Measurements from ENCODE around the gene HLA-DRA. TPM values are rescaled to one million over a fixed set of nuclear protein-coding genes. Genes with fewer than 3 reads are reported as not detected.

The HLA-DRA gene
- polyA plus RNA-seq, 1 donor from 2014 or later, result not detected

- Histone ChIP-seq H3K9me3 (ENCODE audit: low read length) (no peaks in the 10 kb centered on the region), H4K20me1 (ENCODE audit: insufficient read depth) (no peaks in the 10 kb centered on the region), H3K27ac (ENCODE audit: low read length) (no peak overlapping the region), H3K9me2 (ENCODE audit: insufficient read depth, low read length) (no peaks in the 10 kb centered on the region), H3F3A (ENCODE audit: insufficient read depth, low read length, poor library complexity, severe bottlenecking) (no peaks in the 10 kb centered on the region), H3K4me2 (ENCODE audit: low read length) (no peak overlapping the region), H3K9ac (ENCODE audit: low read length) (no peak overlapping the region), H3K27me3 (ENCODE audit: insufficient read depth, low read depth, low read length) (no peaks in the 10 kb centered on the region), H3K36me3 (ENCODE audit: insufficient read depth, low read length) (no peaks in the 10 kb centered on the region), H3K79me2 (replicated peaks; ENCODE audit: insufficient read depth, low read length) (no peaks in the 10 kb centered on the region), H3K4me3 (ENCODE audit: low read length) (no peak overlapping the region), H2AFZ (ENCODE audit: low read depth, low read length) (no peak overlapping the region)
- TF ChIP-seq TAF1 (IDR thresholded peaks at IDR 0.05; ENCODE audit: low read depth) (no peak), CTCF (IDR thresholded peaks at IDR 0.05; ENCODE audit: poor library complexity, severe bottlenecking) (no peak), MXI1 (conservative IDR thresholded peaks at IDR 0.05; ENCODE audit: poor library complexity, severe bottlenecking) (no peak), POLR2AphosphoS5 (IDR thresholded peaks at IDR 0.05) (no peak), EZH2 (IDR thresholded peaks at IDR 0.05; ENCODE audit: borderline replicate concordance, insufficient read depth, low read length, poor library complexity, severe bottlenecking) (no peak), RAD21 (conservative IDR thresholded peaks at IDR 0.05) (no peak), REST (IDR thresholded peaks at IDR 0.05; ENCODE audit: borderline replicate concordance) (no peak), SMC3 (conservative IDR thresholded peaks at IDR 0.05; ENCODE audit: poor library complexity) (no peak), EP300 (conservative IDR thresholded peaks at IDR 0.05; ENCODE audit: poor library complexity, severe bottlenecking) (no peak)
Observed at GRCh38 chr6:32436995-32437836, 2.5 kb upstream of the HLA-DRA start.

- Histone ChIP-seq H3F3A (ENCODE audit: insufficient read depth, low read length, poor library complexity, severe bottlenecking) (no peaks in the 10 kb centered on the region), H3K27ac (ENCODE audit: low read length) (no peak overlapping the region), H3K9me2 (ENCODE audit: insufficient read depth, low read length) (no peaks in the 10 kb centered on the region), H3K9me3 (ENCODE audit: low read length) (no peaks in the 10 kb centered on the region), H3K79me2 (replicated peaks; ENCODE audit: insufficient read depth, low read length) (no peaks in the 10 kb centered on the region), H4K20me1 (ENCODE audit: insufficient read depth) (no peaks in the 10 kb centered on the region), H3K9ac (ENCODE audit: low read length) (no peak overlapping the region), H3K4me2 (ENCODE audit: low read length) (no peak overlapping the region), H3K36me3 (ENCODE audit: insufficient read depth, low read length) (no peaks in the 10 kb centered on the region), H3K27me3 (ENCODE audit: insufficient read depth, low read depth, low read length) (no peaks in the 10 kb centered on the region), H3K4me3 (ENCODE audit: low read length) (no peak overlapping the region), H2AFZ (ENCODE audit: low read depth, low read length) (no peak overlapping the region)
- TF ChIP-seq MXI1 (conservative IDR thresholded peaks at IDR 0.05; ENCODE audit: poor library complexity, severe bottlenecking) (no peak), EP300 (conservative IDR thresholded peaks at IDR 0.05; ENCODE audit: poor library complexity, severe bottlenecking) (no peak), CTCF (IDR thresholded peaks at IDR 0.05; ENCODE audit: poor library complexity, severe bottlenecking) (no peak), SMC3 (conservative IDR thresholded peaks at IDR 0.05; ENCODE audit: poor library complexity) (no peak), EZH2 (IDR thresholded peaks at IDR 0.05; ENCODE audit: borderline replicate concordance, insufficient read depth, low read length, poor library complexity, severe bottlenecking) (no peak), RAD21 (conservative IDR thresholded peaks at IDR 0.05) (no peak), REST (IDR thresholded peaks at IDR 0.05; ENCODE audit: borderline replicate concordance) (no peak), POLR2AphosphoS5 (IDR thresholded peaks at IDR 0.05) (no peak), TAF1 (IDR thresholded peaks at IDR 0.05; ENCODE audit: low read depth) (no peak)
Observed at GRCh38 chr6:32439139-32439538, 548 bp upstream of the HLA-DRA start.

Measured in neural cell (in vitro differentiated cells).